PFSK-1 (cell line): ENCODE measurements around the gene BMP7.

Experiments used
- FOXP2 ChIP-seq: optimal IDR thresholded peaks from 2 replicates; pipeline ENCODE3; 2011; ENCODE audit warnings: borderline replicate concordance, control low read depth, inconsistent platforms; ENCODE audit not compliant: insufficient read depth; ENCODE audit errors: extremely low read length, extremely low read depth
- POLR2AphosphoS5 ChIP-seq: IDR thresholded peaks from 2 replicates; pipeline ENCODE4 v1.6.1; 2012; ENCODE audit warnings: low read depth, mild to moderate bottlenecking, control low read depth, low read length, moderate library complexity
- REST ChIP-seq, 2 experiments: IDR thresholded peaks; 2 replicates each; pipeline versions ENCODE4 v1.6.1 to v1.8.0; 2011 to 2012; ENCODE audit warnings: low read depth in 2 of 2, low read length in 2 of 2, control low read depth in 1 of 2, inconsistent platforms in 1 of 2, mild to moderate bottlenecking in 1 of 2, moderate library complexity in 1 of 2; ENCODE audit not compliant: insufficient read depth in 1 of 2
- SIN3A ChIP-seq: IDR thresholded peaks from 2 replicates; pipeline ENCODE4 v1.6.1; 2012; ENCODE audit warnings: mild to moderate bottlenecking, low read length, moderate library complexity, borderline replicate concordance; ENCODE audit not compliant: insufficient read depth
- TAF1 ChIP-seq: IDR thresholded peaks from 2 replicates; pipeline ENCODE4 v1.6.1; 2012; ENCODE audit warnings: low read length, control low read depth, borderline replicate concordance; ENCODE audit not compliant: insufficient read depth

BMP7 gene

GRCh38 chr20:57142667-57143066, 123.8 kb downstream of the BMP7 start:
- TF ChIP-seq TAF1 (no peak), FOXP2 (no peak), POLR2AphosphoS5 (no peak), REST (IDR thresholded peaks at IDR 0.05; ENCODE audit: insufficient read depth in 1 of 2, low read depth in 2 of 2, low read length in 2 of 2) (no peak), SIN3A (no peak)

GRCh38 chr20:57141492-57141891, 124.9 kb downstream of the BMP7 start:
- TF ChIP-seq REST (IDR thresholded peaks at IDR 0.05; ENCODE audit: insufficient read depth in 1 of 2, low read depth in 2 of 2, low read length in 2 of 2) = no peak
- no peak for TF ChIP-seq FOXP2
- no peak for TF ChIP-seq TAF1
- TF ChIP-seq SIN3A = no peak
- no peak for TF ChIP-seq POLR2AphosphoS5

GRCh38 chr20:57140416-57140965, 126.0 kb downstream of the BMP7 start:
- TF ChIP-seq REST (IDR thresholded peaks at IDR 0.05; ENCODE audit: insufficient read depth in 1 of 2, low read depth in 2 of 2, low read length in 2 of 2) (no peak), TAF1 (no peak), FOXP2 (no peak), POLR2AphosphoS5 (no peak), SIN3A (no peak)

- TF ChIP-seq FOXP2 (no peak), TAF1 (no peak), POLR2AphosphoS5 (no peak), SIN3A (no peak), REST (IDR thresholded peaks at IDR 0.05; ENCODE audit: insufficient read depth in 1 of 2, low read depth in 2 of 2, low read length in 2 of 2) (no peak)
Measured at GRCh38 chr20:57139342-57140093, 126.9 kb downstream of the BMP7 start.

GRCh38 chr20:57138198-57138995, 128.0 kb downstream of the BMP7 start:
- TF ChIP-seq REST (IDR thresholded peaks at IDR 0.05; ENCODE audit: insufficient read depth in 1 of 2, low read depth in 2 of 2, low read length in 2 of 2) (no peak), FOXP2 (no peak), POLR2AphosphoS5 (no peak), SIN3A (no peak), TAF1 (no peak)
